ENCODE measurements around the gene PDYN. TPM values are rescaled to one million over a fixed set of nuclear protein-coding genes. Genes with fewer than 3 reads are reported as not detected.

The PDYN gene
- total and polyA plus RNA-seq, 5 donors from 2014 or later, result not detected

DNA sequence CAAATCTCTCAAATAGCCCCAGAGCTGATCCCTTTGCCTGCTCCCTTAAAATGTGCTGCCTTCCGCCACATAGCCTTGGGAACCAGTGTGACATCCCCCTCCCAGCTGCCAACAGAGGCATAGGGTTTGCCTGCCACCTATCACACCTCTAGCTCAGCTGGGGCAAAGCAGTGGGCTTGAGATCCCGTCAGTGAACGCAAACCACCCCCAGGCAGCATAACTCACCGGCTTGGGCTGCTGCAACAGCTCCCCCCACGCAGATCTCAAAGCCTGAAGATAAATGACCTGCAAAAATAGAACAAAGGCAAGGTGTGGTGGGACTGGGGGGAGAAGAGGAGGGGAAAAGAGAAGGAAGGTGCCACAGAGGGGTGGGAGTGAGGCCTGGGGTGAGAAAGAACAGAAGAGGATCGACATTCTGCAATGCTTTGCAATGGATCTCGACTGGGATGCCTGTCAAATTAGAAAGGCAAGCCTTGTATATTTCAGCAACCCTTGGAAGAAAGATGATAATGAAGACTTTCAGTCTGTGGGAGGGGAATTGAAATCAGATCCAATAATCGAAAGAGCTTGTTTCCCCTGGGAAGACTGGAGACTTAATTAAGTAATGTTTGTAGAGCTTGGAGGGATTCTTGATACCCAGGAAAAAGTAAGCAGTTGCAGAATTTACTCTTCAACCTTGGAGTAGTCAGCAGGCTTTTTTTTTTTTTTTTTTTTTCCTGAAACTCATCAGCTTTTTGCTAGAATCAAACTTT lies 1.3 kb downstream of the PDYN start:
- H3K9me3 ChIP-seq (ENCODE audit: control insufficient read depth in 2 of 2, low read length in 2 of 2), result no peaks in the 10 kb centered on the region
- Mint-ChIP-seq H3K27me3 (peaks cover 20% of the 10 kb centered on the region), H3K27ac (no peak overlapping the region), H3K4me1 (no peaks in the 10 kb centered on the region), H3K36me3 (no peaks in the 10 kb centered on the region), H3K4me3 (no peak overlapping the region), H3K9me3 (peaks cover 0 to 4% (median 0%) of the 10 kb centered on the region in 7 donors)
- H3K36me3 ChIP-seq (ENCODE audit: control insufficient read depth, insufficient read depth, low read length), result no peaks in the 10 kb centered on the region
- H3K27me3 ChIP-seq (ENCODE audit: control insufficient read depth, insufficient read depth, low read length), result no peaks in the 10 kb centered on the region
- no peak overlapping the region for H3K27ac ChIP-seq (ENCODE audit: insufficient read depth, low read length, poor library complexity, severe bottlenecking)
- ATAC-seq (ENCODE audit: low read depth in 2 of 2) (no peak), DNase-seq (no peak)
- H3K4me3 ChIP-seq (ENCODE audit: low read depth, low read length), result no peak overlapping the region
- H3K4me1 ChIP-seq (ENCODE audit: control insufficient read depth, insufficient read depth, low read length, poor library complexity, severe bottlenecking), result no peaks in the 10 kb centered on the region

DNA sequence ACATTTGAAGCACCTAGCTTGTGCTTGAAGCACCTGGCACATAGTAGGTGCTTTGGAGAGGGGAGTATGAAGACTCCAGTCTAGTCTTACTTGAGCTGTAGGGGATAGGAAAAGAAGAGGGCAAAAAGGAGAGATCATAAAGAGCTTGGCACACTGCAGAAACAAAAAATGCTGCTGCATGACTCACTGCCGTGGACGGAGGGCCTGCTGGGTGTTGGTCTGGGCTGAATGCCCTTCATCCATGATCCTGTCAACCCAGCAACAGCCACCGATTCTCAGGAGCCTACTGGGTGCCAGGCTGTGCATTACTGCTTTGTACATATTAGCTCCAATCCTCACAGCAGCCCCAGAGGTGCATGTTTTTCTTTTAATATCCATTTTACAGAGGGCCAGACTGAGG lies 6.0 kb downstream of the PDYN start:
- no peak overlapping the region for H3K27ac ChIP-seq (ENCODE audit: insufficient read depth, low read length, poor library complexity, severe bottlenecking)
- no peaks in the 10 kb centered on the region for H3K27me3 ChIP-seq (ENCODE audit: control insufficient read depth, insufficient read depth, low read length)
- Mint-ChIP-seq H3K4me3 (no peak overlapping the region), H3K9me3 (peaks cover 0 to 4% (median 0%) of the 10 kb centered on the region in 7 donors), H3K4me1 (no peaks in the 10 kb centered on the region), H3K27me3 (peaks cover 13% of the 10 kb centered on the region), H3K27ac (no peak overlapping the region), H3K36me3 (no peaks in the 10 kb centered on the region)
- H3K4me3 ChIP-seq (ENCODE audit: low read depth, low read length), result no peak overlapping the region
- ATAC-seq (ENCODE audit: low read depth in 2 of 2), result no peak
- DNase-seq, result no peak
- no peaks in the 10 kb centered on the region for H3K36me3 ChIP-seq (ENCODE audit: control insufficient read depth, insufficient read depth, low read length)
- no peaks in the 10 kb centered on the region for H3K4me1 ChIP-seq (ENCODE audit: control insufficient read depth, insufficient read depth, low read length, poor library complexity, severe bottlenecking)
- H3K9me3 ChIP-seq (ENCODE audit: control insufficient read depth in 2 of 2, low read length in 2 of 2), result no peaks in the 10 kb centered on the region

DNA sequence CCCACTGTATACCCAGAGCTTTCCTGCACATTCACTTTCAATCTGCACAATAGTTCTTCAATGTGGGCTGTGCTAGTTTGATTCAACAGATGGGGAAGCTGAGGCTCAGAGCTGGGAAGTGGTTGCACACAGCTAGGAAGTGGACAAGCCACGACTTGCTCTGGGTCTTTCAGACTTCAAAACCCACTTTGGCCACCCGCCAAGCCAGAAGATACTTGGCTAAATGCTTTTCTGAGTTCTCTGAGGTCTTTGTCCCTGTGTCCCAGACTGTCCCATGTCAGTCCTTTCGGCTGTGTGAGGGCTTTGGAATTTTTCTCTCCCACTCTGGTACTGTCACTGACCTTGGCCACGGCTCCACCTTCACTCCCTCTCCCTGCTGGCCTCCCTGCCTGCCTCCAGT lies 10.6 kb downstream of the PDYN start:
- no peaks in the 10 kb centered on the region for H3K9me3 ChIP-seq (ENCODE audit: control insufficient read depth in 2 of 2, low read length in 2 of 2)
- Mint-ChIP-seq H3K27me3 (peaks cover 13% of the 10 kb centered on the region), H3K36me3 (no peaks in the 10 kb centered on the region), H3K4me3 (no peak overlapping the region), H3K4me1 (no peaks in the 10 kb centered on the region), H3K9me3 (peaks cover 0 to 4% (median 0%) of the 10 kb centered on the region in 7 donors), H3K27ac (no peak overlapping the region)
- H3K27me3 ChIP-seq (ENCODE audit: control insufficient read depth, insufficient read depth, low read length), result peaks cover 3% of the 10 kb centered on the region
- H3K4me3 ChIP-seq (ENCODE audit: low read depth, low read length), result no peak overlapping the region
- ATAC-seq (ENCODE audit: low read depth in 2 of 2) (no peak), DNase-seq (no peak)
- H3K4me1 ChIP-seq (ENCODE audit: control insufficient read depth, insufficient read depth, low read length, poor library complexity, severe bottlenecking), result no peaks in the 10 kb centered on the region
- no peaks in the 10 kb centered on the region for H3K36me3 ChIP-seq (ENCODE audit: control insufficient read depth, insufficient read depth, low read length)
- H3K27ac ChIP-seq (ENCODE audit: insufficient read depth, low read length, poor library complexity, severe bottlenecking), result no peak overlapping the region

DNA sequence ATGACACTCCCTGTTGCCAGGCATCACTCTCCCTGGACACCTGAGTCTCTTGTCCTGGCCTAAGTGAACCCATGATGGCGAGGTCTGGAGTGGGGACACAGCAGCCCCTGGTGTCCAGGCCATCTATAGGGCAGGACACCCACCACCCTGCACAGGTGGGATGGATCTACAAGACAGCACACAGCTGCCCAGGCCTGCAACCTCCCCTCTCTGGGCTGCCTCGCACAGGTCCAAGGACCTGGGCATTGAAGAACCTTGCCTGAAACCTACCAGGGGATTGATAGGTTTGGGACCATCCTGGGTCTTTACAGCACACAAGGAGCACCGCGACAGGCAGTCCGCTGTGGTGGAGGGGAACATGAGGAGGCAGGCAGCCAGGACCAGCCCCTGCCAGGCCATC lies 11.2 kb downstream of the PDYN start:
- no peak overlapping the region for H3K4me3 Mint-ChIP-seq
- DNase-seq (no peak), ATAC-seq (ENCODE audit: low read depth in 2 of 2) (no peak)
- Histone ChIP-seq H3K4me1 (ENCODE audit: control insufficient read depth, insufficient read depth, low read length, poor library complexity, severe bottlenecking) (no peaks in the 10 kb centered on the region), H3K9me3 (ENCODE audit: control insufficient read depth in 2 of 2, low read length in 2 of 2) (no peaks in the 10 kb centered on the region), H3K27me3 (ENCODE audit: control insufficient read depth, insufficient read depth, low read length) (peaks cover 3% of the 10 kb centered on the region), H3K36me3 (ENCODE audit: control insufficient read depth, insufficient read depth, low read length) (no peaks in the 10 kb centered on the region), H3K27ac (ENCODE audit: insufficient read depth, low read length, poor library complexity, severe bottlenecking) (no peak overlapping the region), H3K4me3 (ENCODE audit: low read depth, low read length) (no peak overlapping the region)
- H3K27me3 Mint-ChIP-seq, result peaks cover 13% of the 10 kb centered on the region
- no peaks in the 10 kb centered on the region for H3K4me1 Mint-ChIP-seq
- H3K27ac Mint-ChIP-seq, result no peak overlapping the region
- H3K36me3 Mint-ChIP-seq, result no peaks in the 10 kb centered on the region
- H3K9me3 Mint-ChIP-seq, result peaks cover 0 to 4% (median 0%) of the 10 kb centered on the region in 7 donors

DNA sequence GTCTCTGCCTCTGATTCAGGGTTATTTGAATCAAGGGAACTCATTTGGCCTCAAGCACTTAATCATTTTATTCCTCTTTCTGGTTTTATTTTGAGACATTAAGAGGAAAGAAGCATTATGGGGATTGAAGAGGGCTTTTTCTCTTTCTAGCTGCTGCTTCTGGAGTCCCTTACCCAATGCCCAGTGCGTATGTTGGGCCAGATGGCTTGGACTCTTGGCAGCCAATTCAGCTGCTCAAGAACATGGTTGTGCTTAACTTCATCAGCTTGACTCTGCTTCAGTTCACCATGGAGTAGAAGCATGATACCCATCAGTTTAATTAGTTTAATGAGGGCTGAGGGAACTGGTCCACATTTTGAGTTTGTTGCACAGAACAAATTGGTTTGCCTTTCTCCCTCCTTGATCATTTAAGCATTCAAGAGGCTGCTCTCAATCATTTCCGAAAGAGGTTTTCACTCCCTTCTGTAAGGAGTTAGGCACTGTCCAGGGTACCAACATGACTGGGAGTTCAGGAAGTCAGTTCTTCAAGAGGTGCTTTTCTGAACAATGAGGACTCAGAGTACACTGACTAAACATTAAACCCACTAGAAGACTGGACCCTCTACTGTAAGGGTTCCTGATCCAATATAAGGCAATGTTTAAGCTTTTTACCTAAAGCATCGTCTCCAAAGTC lies 14.6 kb downstream of the PDYN start:
- Mint-ChIP-seq H3K4me1 (no peaks in the 10 kb centered on the region), H3K4me3 (no peak overlapping the region), H3K36me3 (no peaks in the 10 kb centered on the region), H3K9me3 (peaks cover 0 to 4% (median 0%) of the 10 kb centered on the region in 7 donors), H3K27me3 (peaks cover 5% of the 10 kb centered on the region), H3K27ac (no peak overlapping the region)
- ATAC-seq (ENCODE audit: low read depth in 2 of 2) (no peak), DNase-seq (no peak)
- H3K27ac ChIP-seq (ENCODE audit: insufficient read depth, low read length, poor library complexity, severe bottlenecking), result no peak overlapping the region
- no peaks in the 10 kb centered on the region for H3K9me3 ChIP-seq (ENCODE audit: control insufficient read depth in 2 of 2, low read length in 2 of 2)
- peaks cover 5% of the 10 kb centered on the region for H3K27me3 ChIP-seq (ENCODE audit: control insufficient read depth, insufficient read depth, low read length)
- H3K36me3 ChIP-seq (ENCODE audit: control insufficient read depth, insufficient read depth, low read length), result no peaks in the 10 kb centered on the region
- H3K4me3 ChIP-seq (ENCODE audit: low read depth, low read length), result no peak overlapping the region
- no peaks in the 10 kb centered on the region for H3K4me1 ChIP-seq (ENCODE audit: control insufficient read depth, insufficient read depth, low read length, poor library complexity, severe bottlenecking)

DNA sequence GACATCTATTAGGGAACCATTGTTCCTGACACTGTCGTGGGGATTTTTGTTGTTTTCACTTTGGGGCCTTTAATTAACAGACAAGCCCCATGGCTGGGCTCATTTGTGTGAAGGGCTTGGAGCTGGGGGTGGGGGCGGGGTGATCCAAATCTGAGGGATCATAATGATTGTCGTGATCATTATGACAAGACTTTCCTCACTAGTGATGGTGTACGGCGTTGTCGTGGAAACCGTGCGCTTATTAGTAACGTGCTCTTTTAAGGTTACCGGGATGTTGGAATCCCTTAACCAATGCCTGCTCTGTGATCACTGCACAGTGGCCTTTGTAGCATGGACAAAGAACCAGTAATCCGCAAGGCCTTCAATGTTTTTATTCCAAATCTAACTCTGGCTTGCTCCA lies 18.6 kb downstream of the PDYN start:
- H3K9me3 Mint-ChIP-seq, result peaks cover 0 to 4% (median 0%) of the 10 kb centered on the region in 7 donors
- DNase-seq (no peak), ATAC-seq (ENCODE audit: low read depth in 2 of 2) (no peak)
- H3K4me3 Mint-ChIP-seq, result no peak overlapping the region
- no peak overlapping the region for H3K27ac ChIP-seq (ENCODE audit: insufficient read depth, low read length, poor library complexity, severe bottlenecking)
- no peak overlapping the region for H3K27ac Mint-ChIP-seq
- H3K9me3 ChIP-seq (ENCODE audit: control insufficient read depth in 2 of 2, low read length in 2 of 2), result no peaks in the 10 kb centered on the region
- peaks cover 5% of the 10 kb centered on the region for H3K27me3 ChIP-seq (ENCODE audit: control insufficient read depth, insufficient read depth, low read length)
- no peaks in the 10 kb centered on the region for H3K36me3 Mint-ChIP-seq
- no peaks in the 10 kb centered on the region for H3K4me1 Mint-ChIP-seq
- peaks cover 9% of the 10 kb centered on the region for H3K27me3 Mint-ChIP-seq
- no peak overlapping the region for H3K4me3 ChIP-seq (ENCODE audit: low read depth, low read length)
- H3K36me3 ChIP-seq (ENCODE audit: control insufficient read depth, insufficient read depth, low read length), result no peaks in the 10 kb centered on the region
- no peaks in the 10 kb centered on the region for H3K4me1 ChIP-seq (ENCODE audit: control insufficient read depth, insufficient read depth, low read length, poor library complexity, severe bottlenecking)

DNA sequence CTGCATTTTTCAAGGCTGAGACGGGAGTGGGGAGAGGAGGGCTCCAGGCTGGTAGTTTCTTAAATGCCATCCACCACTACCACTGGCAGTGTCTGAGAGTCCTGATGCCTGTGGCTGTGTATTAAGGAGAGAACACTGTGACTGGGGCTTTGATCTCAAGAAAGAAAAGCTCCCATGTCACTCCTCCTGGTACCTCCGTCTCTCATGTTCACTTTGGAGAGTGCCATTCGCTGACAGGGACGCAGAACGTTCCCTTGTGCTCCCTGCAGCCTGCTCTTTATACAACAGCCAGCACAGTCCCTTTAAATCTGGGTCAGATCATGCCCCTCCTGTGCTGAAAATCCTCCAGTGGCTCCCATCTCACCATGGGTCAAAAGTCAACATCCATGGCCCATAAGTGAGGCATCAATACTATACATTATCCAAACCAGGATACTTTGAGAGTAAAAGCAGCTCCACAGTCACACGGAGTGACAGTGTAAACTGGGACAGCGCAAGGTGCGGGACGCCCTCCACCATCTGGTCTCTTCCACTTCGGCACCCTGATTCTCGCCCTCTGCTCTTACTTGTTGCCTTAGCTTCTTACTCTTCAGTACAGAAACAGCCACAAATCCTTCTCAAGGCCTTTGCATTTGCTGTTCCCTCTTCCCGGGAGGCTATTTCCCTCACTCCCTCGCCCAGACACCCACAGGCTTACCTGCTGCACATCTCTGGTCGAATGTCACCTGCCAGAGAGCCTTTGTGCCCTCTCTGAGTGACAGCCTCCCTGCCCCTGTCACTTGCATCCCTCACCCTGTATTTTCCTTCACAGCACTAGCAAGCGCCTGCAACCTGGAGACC lies 20.0 kb downstream of the PDYN start:
- no peak overlapping the region for H3K27ac Mint-ChIP-seq
- DNase-seq (no peak), ATAC-seq (ENCODE audit: low read depth in 2 of 2) (no peak)
- H3K27me3 Mint-ChIP-seq, result peaks cover 13% of the 10 kb centered on the region
- H3K36me3 Mint-ChIP-seq, result no peaks in the 10 kb centered on the region
- Histone ChIP-seq H3K27ac (ENCODE audit: insufficient read depth, low read length, poor library complexity, severe bottlenecking) (no peak overlapping the region), H3K4me1 (ENCODE audit: control insufficient read depth, insufficient read depth, low read length, poor library complexity, severe bottlenecking) (no peaks in the 10 kb centered on the region), H3K4me3 (ENCODE audit: low read depth, low read length) (no peak overlapping the region), H3K36me3 (ENCODE audit: control insufficient read depth, insufficient read depth, low read length) (no peaks in the 10 kb centered on the region), H3K27me3 (ENCODE audit: control insufficient read depth, insufficient read depth, low read length) (peaks cover 2% of the 10 kb centered on the region), H3K9me3 (ENCODE audit: control insufficient read depth in 2 of 2, low read length in 2 of 2) (no peaks in the 10 kb centered on the region)
- H3K9me3 Mint-ChIP-seq, result peaks cover 0 to 4% (median 0%) of the 10 kb centered on the region in 7 donors
- H3K4me3 Mint-ChIP-seq, result no peak overlapping the region
- no peaks in the 10 kb centered on the region for H3K4me1 Mint-ChIP-seq

Measured in CD4-positive, CD25-positive, alpha-beta regulatory T cell (primary cell).